PC-3 (cell line): ENCODE results near the gene DAAM1. TPM values are rescaled to one million over a fixed set of nuclear protein-coding genes. Genes with fewer than 3 reads are reported as not detected.

Source experiments
- ATAC-seq: fragments of 200-7000 bp; cut with Tn5 transposase; 2 replicates; pipeline ENCODE4 v1.9.1; 2020; ENCODE audit warnings: mild to moderate bottlenecking, moderate library complexity
- BruUV-seq: library from RNA; stranded (reverse); fragments of 400-500 nt; replicated peaks from 2 replicates; lab custom pipeline; 2021; lab: Mats Ljungman, UMichigan
- CTCF ChIA-PET: fragments of 300-600 bp; sonication (Branson Sonifier 250); formaldehyde crosslinking; loops from one replicate; lab custom pipeline; 2022; ENCODE audit warnings: antibody characterized with exemption; lab: Charles Lee
- POLR2A ChIA-PET: fragments of 300-600 bp; sonication (Branson Sonifier 250); formaldehyde crosslinking; loops from one replicate; lab custom pipeline; 2022; ENCODE audit warnings: antibody characterized with exemption; ENCODE audit not compliant: unreplicated experiment; lab: Charles Lee
- DNase-seq: peaks from one replicate; pipeline ENCODE4 v3.0.0-alpha.2; 2015
- H2AFZ ChIP-seq: fragments of 300-600 bp; sonication (generic); 2 replicates; pipeline ENCODE4 v1.6.0; 2016; ENCODE audit warnings: antibody characterized with exemption, low read length
- H3F3A ChIP-seq: fragments of 300-600 bp; sonication (generic); one replicate; pipeline ENCODE4 v1.6.0; 2017; ENCODE audit warnings: antibody characterized with exemption, low read length, control low read depth, mild to moderate bottlenecking; ENCODE audit not compliant: unreplicated experiment
- H3K27ac ChIP-seq: fragments of 300-600 bp; sonication (generic); 2 replicates; pipeline ENCODE4 v1.5.1; 2016; ENCODE audit warnings: mild to moderate bottlenecking, low read length
- H3K27me3 ChIP-seq: fragments of 300-600 bp; sonication (generic); 2 replicates; pipeline ENCODE4 v1.6.1; 2016; ENCODE audit warnings: low read length, mixed read lengths
- H3K36me3 ChIP-seq: fragments of 300-600 bp; sonication (generic); 2 replicates; pipeline ENCODE4 v1.6.1; 2016; ENCODE audit warnings: low read depth, mixed run types, low read length, mixed read lengths
- H3K4me1 ChIP-seq: fragments of 300-600 bp; sonication (generic); 2 replicates; pipeline ENCODE4 v1.5.1; 2016; ENCODE audit warnings: low read length; ENCODE audit not compliant: insufficient read depth
- H3K4me2 ChIP-seq: fragments of 300-600 bp; sonication (generic); 2 replicates; pipeline ENCODE4 v1.6.0; 2016; ENCODE audit warnings: low read length
- H3K4me3 ChIP-seq: fragments of 300-600 bp; sonication (generic); 2 replicates; pipeline ENCODE4 v1.5.1; 2016; ENCODE audit warnings: mild to moderate bottlenecking, low read length, mixed read lengths
- H3K79me2 ChIP-seq: fragments of 300-600 bp; sonication (generic); 2 replicates; pipeline ENCODE4 v1.6.1; 2017; ENCODE audit warnings: low read length, mixed read lengths
- H3K9ac ChIP-seq: fragments of 300-600 bp; sonication (generic); 2 replicates; pipeline ENCODE4 v1.6.0; 2016; ENCODE audit warnings: mild to moderate bottlenecking, low read length
- H3K9me2 ChIP-seq: fragments of 300-600 bp; sonication (generic); replicated peaks from 2 replicates; pipeline ENCODE4 v1.6.1; 2016; ENCODE audit warnings: mixed run types, low read length, mixed read lengths
- H3K9me3 ChIP-seq: fragments of 300-600 bp; sonication (generic); 2 replicates; pipeline ENCODE4 v1.6.1; 2016; ENCODE audit warnings: low read length, mixed read lengths
- H4K20me1 ChIP-seq: fragments of 300-600 bp; sonication (generic); 2 replicates; pipeline ENCODE4 v1.6.1; 2016; ENCODE audit warnings: low read length, mixed read lengths
- EZH2 ChIP-seq: fragments of 300-600 bp; sonication (generic); IDR thresholded peaks from one replicate; pipeline ENCODE4 v1.6.1; 2017; ENCODE audit warnings: antibody characterized with exemption, mild to moderate bottlenecking, low read length; ENCODE audit not compliant: unreplicated experiment
- EZH2phosphoT487 ChIP-seq: fragments of 300-600 bp; sonication (generic); IDR thresholded peaks from 2 replicates; pipeline ENCODE4 v1.6.1; 2018; ENCODE audit warnings: mild to moderate bottlenecking, antibody characterized with exemption, low read length, borderline replicate concordance
- intact Hi-C: fragments of 100-400 bp; cut with micrococcal nuclease; formaldehyde crosslinking; loops from 2 replicates; pipeline ENCODE4 v1.9.0; 2023
- total RNA-seq: library from RNA; depleted of rRNA; stranded (reverse); fragments of >200 nt; gene quantifications from 2 replicates; pipeline ENCODE4 v1.2.3, GENCODE V29; 2014
- TF ChIP-seq, protein P1 (sequence below): fragments of 300-600 bp; sonication (generic); conservative IDR thresholded peaks from 2 replicates; pipeline ENCODE4 v1.5.1; 2017; ENCODE audit warnings: antibody characterized with exemption, low read depth, mild to moderate bottlenecking, low read length

DAAM1 gene
- total RNA-seq, 1 experiment from 2014 or later = 32.7 TPM

DNA sequence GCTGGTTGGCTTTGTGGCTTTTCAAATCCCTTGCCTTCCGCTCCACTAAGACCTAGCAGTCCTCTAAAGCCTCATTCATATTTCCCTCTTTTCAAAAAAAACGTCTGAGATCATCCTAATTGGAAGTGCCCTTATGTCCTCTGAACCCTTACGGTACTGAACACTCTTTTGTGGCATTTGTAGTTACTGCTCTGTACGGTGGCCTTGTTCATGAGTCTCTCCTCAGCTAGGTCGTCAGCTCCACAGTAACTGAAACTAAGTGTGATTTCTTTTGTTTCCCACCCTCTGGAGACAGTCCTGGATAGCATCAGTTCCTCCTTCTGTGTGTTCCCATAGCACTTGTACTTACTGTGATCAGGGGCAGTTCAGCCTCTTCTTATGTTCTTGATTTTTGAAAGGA lies 49.7 kb downstream of the DAAM1 start:
- Histone ChIP-seq H2AFZ (no peak overlapping the region), H3K27me3 (no peaks in the 10 kb centered on the region), H3K79me2 (peaks cover 9% of the 10 kb centered on the region), H3K4me2 (no peak overlapping the region), H3K9ac (no peak overlapping the region), H3K4me3 (no peak overlapping the region), H3K9me2 (no peaks in the 10 kb centered on the region), H4K20me1 (no peaks in the 10 kb centered on the region), H3K36me3 (no peaks in the 10 kb centered on the region), H3K9me3 (no peaks in the 10 kb centered on the region), H3K4me1 (no peaks in the 10 kb centered on the region), H3K27ac (no peak overlapping the region), H3F3A (no peaks in the 10 kb centered on the region)
- ChIA-PET CTCF (no interaction called here), POLR2A (no interaction called here)
- no peak for DNase-seq
- ATAC-seq = no peak
- intact Hi-C loops = no loop called here
- no peak for TF ChIP-seq EZH2phosphoT487
- TF ChIP-seq EZH2 = no peak
- TF ChIP-seq, protein P1, sequence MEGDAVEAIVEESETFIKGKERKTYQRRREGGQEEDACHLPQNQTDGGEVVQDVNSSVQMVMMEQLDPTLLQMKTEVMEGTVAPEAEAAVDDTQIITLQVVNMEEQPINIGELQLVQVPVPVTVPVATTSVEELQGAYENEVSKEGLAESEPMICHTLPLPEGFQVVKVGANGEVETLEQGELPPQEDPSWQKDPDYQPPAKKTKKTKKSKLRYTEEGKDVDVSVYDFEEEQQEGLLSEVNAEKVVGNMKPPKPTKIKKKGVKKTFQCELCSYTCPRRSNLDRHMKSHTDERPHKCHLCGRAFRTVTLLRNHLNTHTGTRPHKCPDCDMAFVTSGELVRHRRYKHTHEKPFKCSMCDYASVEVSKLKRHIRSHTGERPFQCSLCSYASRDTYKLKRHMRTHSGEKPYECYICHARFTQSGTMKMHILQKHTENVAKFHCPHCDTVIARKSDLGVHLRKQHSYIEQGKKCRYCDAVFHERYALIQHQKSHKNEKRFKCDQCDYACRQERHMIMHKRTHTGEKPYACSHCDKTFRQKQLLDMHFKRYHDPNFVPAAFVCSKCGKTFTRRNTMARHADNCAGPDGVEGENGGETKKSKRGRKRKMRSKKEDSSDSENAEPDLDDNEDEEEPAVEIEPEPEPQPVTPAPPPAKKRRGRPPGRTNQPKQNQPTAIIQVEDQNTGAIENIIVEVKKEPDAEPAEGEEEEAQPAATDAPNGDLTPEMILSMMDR = no peak
- no TSS peak for BruUV-seq

DNA sequence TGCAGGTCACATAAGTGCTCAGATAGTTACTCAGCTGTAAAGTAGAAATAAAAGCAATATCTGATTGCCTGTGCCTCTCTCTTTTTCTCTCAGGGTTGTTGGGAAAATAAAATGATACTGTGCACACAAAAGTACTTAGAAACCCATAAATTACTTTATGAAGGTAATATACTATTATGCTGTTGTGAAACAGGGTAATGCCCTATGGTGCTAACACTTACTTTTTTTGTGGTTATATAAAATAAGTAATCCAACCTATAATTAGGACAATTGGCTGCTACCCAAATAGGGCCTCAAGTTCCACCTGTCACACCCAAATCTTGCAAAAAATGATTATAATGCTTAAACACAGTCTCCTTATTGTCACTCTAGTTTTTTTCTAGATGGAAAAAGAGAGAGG lies 50.6 kb downstream of the DAAM1 start:
- H3K36me3 ChIP-seq = no peaks in the 10 kb centered on the region
- POLR2A ChIA-PET = interaction anchor here (0.6 kb wide), 2 partner anchors 27 to 49 kb away, joined by 3 to 7 read pairs; no protein-coding TSS in a partner anchor
- no peak overlapping the region for H2AFZ ChIP-seq
- intact Hi-C loops = no loop called here
- CTCF ChIA-PET = no interaction called here
- no peak overlapping the region for H3K9ac ChIP-seq
- H3F3A ChIP-seq = no peaks in the 10 kb centered on the region
- no peak overlapping the region for H3K4me3 ChIP-seq
- DNase-seq (no peak), ATAC-seq (no peak; the same call in 1 of the 2 replicates)
- H3K27me3 ChIP-seq = no peaks in the 10 kb centered on the region
- no peaks in the 10 kb centered on the region for H3K9me2 ChIP-seq
- no peaks in the 10 kb centered on the region for H4K20me1 ChIP-seq
- no peak for TF ChIP-seq EZH2phosphoT487
- TF ChIP-seq EZH2 = no peak
- TF ChIP-seq, protein P1 = no peak
- no peak overlapping the region for H3K4me2 ChIP-seq
- H3K27ac ChIP-seq = no peak overlapping the region
- H3K9me3 ChIP-seq = no peaks in the 10 kb centered on the region
- H3K4me1 ChIP-seq = peaks cover 6% of the 10 kb centered on the region
- H3K79me2 ChIP-seq = peaks cover 9% of the 10 kb centered on the region
- BruUV-seq = no TSS peak

GRCh38 chr14:59240356-59240755 lies 51.9 kb downstream of the DAAM1 start:
- H3K9me2 ChIP-seq = no peaks in the 10 kb centered on the region
- H3K27me3 ChIP-seq = no peaks in the 10 kb centered on the region
- intact Hi-C loops = no loop called here
- no peaks in the 10 kb centered on the region for H3K36me3 ChIP-seq
- no peak overlapping the region for H3K4me3 ChIP-seq
- no TSS peak for BruUV-seq
- ChIA-PET CTCF (no interaction called here), POLR2A (no interaction called here)
- H3F3A ChIP-seq = no peaks in the 10 kb centered on the region
- no peak overlapping the region for H3K9ac ChIP-seq
- H3K79me2 ChIP-seq = peaks cover 9% of the 10 kb centered on the region
- no peak for ATAC-seq
- no peaks in the 10 kb centered on the region for H3K9me3 ChIP-seq
- no peaks in the 10 kb centered on the region for H4K20me1 ChIP-seq
- H3K27ac ChIP-seq = no peak overlapping the region
- no peak overlapping the region for H2AFZ ChIP-seq
- peaks cover 19% of the 10 kb centered on the region for H3K4me1 ChIP-seq
- DNase-seq = no peak
- no peak overlapping the region for H3K4me2 ChIP-seq
- TF ChIP-seq, protein P1 = no peak
- no peak for TF ChIP-seq EZH2phosphoT487
- no peak for TF ChIP-seq EZH2
